Tibial nerve (tissue), 4 donors: Measurements from ENCODE around the gene VWC2L. TPM values are rescaled to one million over a fixed set of nuclear protein-coding genes. Genes with fewer than 3 reads are reported as not detected.

Experiments
- DNase-seq, 2 donors: peaks; one replicate each; pipeline ENCODE4 v3.0.0-alpha.2; 2019; ENCODE audit warnings: low spot score in 2 of 2
- H3K27ac ChIP-seq, 4 donors: fragments of 200-600 bp; sonication (generic) in 3 of 4; one replicate each; pipeline ENCODE4 v1.5.1; 2017 to 2019; ENCODE audit warnings: mild to moderate bottlenecking in 1 of 4
- H3K27me3 ChIP-seq, 2 donors: fragments of 200-600 bp; sonication (generic) in 1 of 2; one replicate each; pipeline versions ENCODE4 v1.5.1 to v1.6.0; 2017 to 2019
- H3K36me3 ChIP-seq, 3 donors: fragments of 200-600 bp; sonication (generic); one replicate each; pipeline ENCODE4 v1.5.1; 2018 to 2019
- H3K4me1 ChIP-seq, 4 donors: fragments of 200-600 bp; sonication (generic) in 3 of 4; one replicate each; pipeline ENCODE4 v1.5.1; 2017 to 2019
- H3K4me3 ChIP-seq, 4 donors: fragments of 200-600 bp; sonication (generic) in 3 of 4; one replicate each; pipeline ENCODE4 v1.5.1; 2017 to 2019; ENCODE audit warnings: mild to moderate bottlenecking in 1 of 4, moderate library complexity in 1 of 4
- H3K9me3 ChIP-seq, 4 donors: fragments of 200-600 bp; sonication (generic) in 3 of 4; one replicate each; pipeline ENCODE4 v1.5.1; 2017 to 2019
- EP300 ChIP-seq, 2 donors: sonication (generic); formaldehyde crosslinking; IDR thresholded peaks; one replicate each; pipeline ENCODE4 v1.6.1; 2017; ENCODE audit warnings: antibody characterized with exemption in 2 of 2, mild to moderate bottlenecking in 1 of 2
- POLR2A ChIP-seq, 2 donors: fragments of 450-650 bp; IDR thresholded peaks; one replicate each; pipeline ENCODE4 v1.6.1; 2017; ENCODE audit warnings: antibody characterized with exemption in 2 of 2, mild to moderate bottlenecking in 2 of 2, moderate library complexity in 2 of 2
- WGBS, 2 donors: methylation state at CpG; one replicate each; pipeline ENCODE4 v1.1.5; 2018; 5-methylcytosine and 5-hydroxymethylcytosine counted together
- total RNA-seq, 4 donors: library from RNA; depleted of rRNA; stranded (reverse); fragments of >200 nt; gene quantifications; one replicate each; pipeline ENCODE4 v1.1.0, GENCODE V29; 2016
- TF ChIP-seq, protein P1 (sequence below), 5 experiments: fragments of 200-600 bp in 3 of 5; fragments of 450-650 bp in 2 of 5; sonication (generic) in 3 of 5; IDR thresholded peaks; one replicate each; pipeline ENCODE4 v1.5.1; 2016 to 2019; ENCODE audit warnings: antibody characterized with exemption in 5 of 5, mild to moderate bottlenecking in 3 of 5, moderate library complexity in 2 of 5

The VWC2L gene
- not detected for total RNA-seq

- DNase-seq, result peak; percentile 17 to 43
- no peaks in the 10 kb centered on the region for H3K9me3 ChIP-seq
- no peaks in the 10 kb centered on the region for H3K27me3 ChIP-seq
- TF ChIP-seq POLR2A (IDR thresholded peaks at IDR 0.05) (no peak), EP300 (IDR thresholded peaks at IDR 0.05) (no peak)
- TF ChIP-seq, protein P1, sequence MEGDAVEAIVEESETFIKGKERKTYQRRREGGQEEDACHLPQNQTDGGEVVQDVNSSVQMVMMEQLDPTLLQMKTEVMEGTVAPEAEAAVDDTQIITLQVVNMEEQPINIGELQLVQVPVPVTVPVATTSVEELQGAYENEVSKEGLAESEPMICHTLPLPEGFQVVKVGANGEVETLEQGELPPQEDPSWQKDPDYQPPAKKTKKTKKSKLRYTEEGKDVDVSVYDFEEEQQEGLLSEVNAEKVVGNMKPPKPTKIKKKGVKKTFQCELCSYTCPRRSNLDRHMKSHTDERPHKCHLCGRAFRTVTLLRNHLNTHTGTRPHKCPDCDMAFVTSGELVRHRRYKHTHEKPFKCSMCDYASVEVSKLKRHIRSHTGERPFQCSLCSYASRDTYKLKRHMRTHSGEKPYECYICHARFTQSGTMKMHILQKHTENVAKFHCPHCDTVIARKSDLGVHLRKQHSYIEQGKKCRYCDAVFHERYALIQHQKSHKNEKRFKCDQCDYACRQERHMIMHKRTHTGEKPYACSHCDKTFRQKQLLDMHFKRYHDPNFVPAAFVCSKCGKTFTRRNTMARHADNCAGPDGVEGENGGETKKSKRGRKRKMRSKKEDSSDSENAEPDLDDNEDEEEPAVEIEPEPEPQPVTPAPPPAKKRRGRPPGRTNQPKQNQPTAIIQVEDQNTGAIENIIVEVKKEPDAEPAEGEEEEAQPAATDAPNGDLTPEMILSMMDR (IDR thresholded peaks at IDR 0.05), result no peak
- H3K4me1 ChIP-seq, result no peaks in the 10 kb centered on the region
- H3K36me3 ChIP-seq, result no peaks in the 10 kb centered on the region
- H3K4me3 ChIP-seq, result no peak within 1 kb of the TSS
- 13 to 16% methylated on average over 19 of the region's 19 CpGs for whole genome bisulfite sequencing, 2 donors
- H3K27ac ChIP-seq, result no peak within 1 kb of the TSS
Observed at GRCh38 chr2:214410918-214411554, at the start of gene VWC2L. TSS of gene VWC2L (plus strand) at chr2:214411054. CDS start at chr2:214414194, 3,140 bp downstream.

- no peak for TF ChIP-seq POLR2A (IDR thresholded peaks at IDR 0.05)
- TF ChIP-seq EP300 (IDR thresholded peaks at IDR 0.05), result no peak
- TF ChIP-seq, protein P1 (IDR thresholded peaks at IDR 0.05), result no peak
- no peak overlapping the region for H3K27ac ChIP-seq
- H3K4me3 ChIP-seq, result no peak overlapping the region
- WGBS, 2 donors, result 90 to 91% methylated on average over 4 of the region's 4 CpGs
- no peaks in the 10 kb centered on the region for H3K36me3 ChIP-seq
- H3K27me3 ChIP-seq, result no peaks in the 10 kb centered on the region
- DNase-seq, result no peak
- no peaks in the 10 kb centered on the region for H3K4me1 ChIP-seq
- H3K9me3 ChIP-seq, result peaks cover 0 to 15% (median 0%) of the 10 kb centered on the region in 4 donors
Observed at GRCh38 chr2:214361116-214361515, 49.7 kb upstream of the VWC2L start.

GRCh38 chr2:214365549-214365948 is 45.3 kb upstream of the VWC2L start:
- 91 to 93% methylated on average over 1 of the region's 1 CpG for WGBS, 2 donors
- H3K36me3 ChIP-seq, result no peaks in the 10 kb centered on the region

GRCh38 chr2:214367171-214367570 is 43.7 kb upstream of the VWC2L start:
- Histone ChIP-seq H3K36me3 (no peaks in the 10 kb centered on the region), H3K4me3 (no peak overlapping the region), H3K27me3 (no peaks in the 10 kb centered on the region), H3K27ac (no peak overlapping the region), H3K9me3 (no peaks in the 10 kb centered on the region), H3K4me1 (no peaks in the 10 kb centered on the region)
- DNase-seq, result no peak
- 61 to 69% methylated on average over 3 of the region's 3 CpGs for WGBS, 2 donors
- TF ChIP-seq POLR2A (IDR thresholded peaks at IDR 0.05), result no peak
- TF ChIP-seq, protein P1 (IDR thresholded peaks at IDR 0.05), result no peak
- no peak for TF ChIP-seq EP300 (IDR thresholded peaks at IDR 0.05)

More at GRCh38 chr2:214365549-214365948, 45.3 kb upstream of the VWC2L start:
- Histone ChIP-seq H3K27ac (no peak overlapping the region), H3K27me3 (no peaks in the 10 kb centered on the region), H3K4me1 (no peaks in the 10 kb centered on the region), H3K4me3 (no peak overlapping the region), H3K9me3 (no peaks in the 10 kb centered on the region)
- TF ChIP-seq, protein P1 (IDR thresholded peaks at IDR 0.05), result no peak
- TF ChIP-seq EP300 (IDR thresholded peaks at IDR 0.05) (no peak), POLR2A (IDR thresholded peaks at IDR 0.05) (no peak)
- DNase-seq, result no peak

GRCh38 chr2:214376618-214377285 is 34.1 kb upstream of the VWC2L start:
- no peak for DNase-seq
- TF ChIP-seq POLR2A (IDR thresholded peaks at IDR 0.05), result no peak
- TF ChIP-seq, protein P1 (IDR thresholded peaks at IDR 0.05), result no peak
- no peak for TF ChIP-seq EP300 (IDR thresholded peaks at IDR 0.05)
- H3K9me3 ChIP-seq, result no peaks in the 10 kb centered on the region
- no peaks in the 10 kb centered on the region for H3K36me3 ChIP-seq
- no peak overlapping the region for H3K27ac ChIP-seq
- WGBS, 2 donors, result 80 to 83% methylated on average over 7 of the region's 7 CpGs
- H3K4me3 ChIP-seq, result no peak overlapping the region
- no peaks in the 10 kb centered on the region for H3K4me1 ChIP-seq
- H3K27me3 ChIP-seq, result no peaks in the 10 kb centered on the region
